Activated gamma-delta T cell (primary cell): ENCODE measurements around the gene UPF2.
"Not testable (repeated sequence)": the region's sequence is repeated elsewhere in the genome, so short reads cannot be mapped to it uniquely, and the experiment has no call there.

ENCODE experiments used
- DNase-seq: peaks from one replicate; lab custom pipeline; 2025; lab: John Stamatoyannopoulos, UW

Gene UPF2

GRCh38 chr10:11907914-11908313 lies 134.7 kb downstream of the UPF2 start:
- no peak for DNase-seq

DNA sequence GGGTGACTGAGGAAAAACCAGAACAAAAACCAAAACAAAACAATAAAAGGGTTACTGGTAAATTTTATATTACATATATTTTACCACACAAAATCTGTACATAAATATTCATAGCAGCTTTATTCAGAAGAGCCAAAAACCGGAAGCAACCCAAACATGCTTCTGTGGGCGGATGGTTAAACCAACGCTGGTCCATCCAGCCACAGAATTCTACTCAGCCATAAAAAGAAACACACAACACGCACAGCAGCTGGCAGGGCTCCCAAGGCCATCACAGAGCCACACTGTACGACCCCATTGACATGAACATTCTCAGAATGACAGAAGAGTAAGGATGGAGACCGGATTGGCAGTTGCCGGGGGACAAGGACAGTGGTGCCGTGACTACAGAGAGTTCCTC lies 135.9 kb downstream of the UPF2 start:
- DNase-seq: no peak

DNA sequence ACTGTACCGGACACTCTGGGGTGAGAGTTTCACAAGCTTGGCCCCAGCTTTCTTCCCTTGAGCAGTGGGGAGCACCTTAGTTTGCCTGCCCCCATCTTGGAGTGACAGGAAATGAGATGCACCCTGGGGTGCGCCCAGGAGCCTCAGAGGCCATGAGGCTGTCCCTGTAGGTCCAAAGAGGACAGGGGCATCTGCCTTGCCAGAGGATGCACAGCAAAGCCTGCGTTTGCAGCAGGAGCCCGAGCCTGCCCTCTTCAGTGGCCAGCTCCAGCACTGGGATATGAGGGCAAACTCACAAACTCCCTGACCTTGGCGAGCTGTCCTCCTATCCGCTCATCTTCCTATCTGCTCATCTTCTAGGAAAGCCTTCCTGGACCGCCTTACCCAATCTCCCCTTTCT lies 140.0 kb downstream of the UPF2 start:
- no peak for DNase-seq

DNA sequence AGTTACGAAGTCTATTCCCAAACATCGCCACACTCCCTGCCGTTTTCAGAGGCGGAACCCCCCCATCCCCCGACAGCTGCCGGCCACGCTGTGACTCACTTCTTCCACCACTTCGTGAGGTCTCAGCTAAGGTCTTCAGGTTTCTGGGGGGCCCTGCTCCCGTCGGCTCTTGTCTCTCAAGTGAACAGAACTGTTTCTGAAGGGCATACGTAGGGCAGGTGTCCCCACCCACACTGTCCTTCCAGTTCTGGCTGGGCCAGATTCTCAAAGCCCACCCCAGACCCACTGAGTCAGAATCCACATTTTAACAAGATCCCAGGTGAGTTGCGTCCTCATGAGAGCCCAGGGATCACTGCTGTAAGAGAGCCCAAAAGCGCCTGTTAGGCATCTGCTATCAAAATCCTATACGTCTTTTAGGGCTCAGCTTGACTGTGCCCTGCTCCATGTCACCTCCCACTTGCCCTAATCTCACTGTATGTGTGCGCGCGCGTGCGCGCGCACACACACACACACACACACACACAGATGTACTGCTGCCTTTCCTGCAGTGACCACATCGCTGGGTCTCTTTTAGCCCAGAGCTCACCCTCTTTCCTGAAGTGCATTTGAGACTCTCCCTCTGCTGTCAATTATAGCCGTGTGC lies 140.7 kb downstream of the UPF2 start:
- DNase-seq: no peak

DNA sequence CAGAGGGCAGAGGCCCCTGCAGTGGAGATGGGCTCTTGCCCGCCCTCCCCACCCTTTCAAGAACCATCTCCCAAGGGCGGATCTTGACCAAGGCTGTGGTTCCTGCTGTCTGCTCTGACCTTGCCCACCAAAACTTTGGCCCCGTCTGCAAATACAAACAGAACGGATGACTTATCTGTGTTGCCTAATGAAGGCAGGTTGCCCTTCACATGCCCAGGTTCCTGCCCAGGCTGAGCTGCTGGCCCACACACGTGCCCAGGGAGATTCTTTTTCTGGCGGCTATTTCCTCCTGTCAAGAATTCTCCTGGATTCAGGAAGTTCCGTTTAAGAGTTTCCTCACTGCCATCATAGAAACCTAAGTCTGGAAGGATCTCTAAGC lies 141.2 kb downstream of the UPF2 start:
- no peak for DNase-seq

GRCh38 chr10:11901036-11901301 lies 141.6 kb downstream of the UPF2 start:
- DNase-seq: no peak

DNA sequence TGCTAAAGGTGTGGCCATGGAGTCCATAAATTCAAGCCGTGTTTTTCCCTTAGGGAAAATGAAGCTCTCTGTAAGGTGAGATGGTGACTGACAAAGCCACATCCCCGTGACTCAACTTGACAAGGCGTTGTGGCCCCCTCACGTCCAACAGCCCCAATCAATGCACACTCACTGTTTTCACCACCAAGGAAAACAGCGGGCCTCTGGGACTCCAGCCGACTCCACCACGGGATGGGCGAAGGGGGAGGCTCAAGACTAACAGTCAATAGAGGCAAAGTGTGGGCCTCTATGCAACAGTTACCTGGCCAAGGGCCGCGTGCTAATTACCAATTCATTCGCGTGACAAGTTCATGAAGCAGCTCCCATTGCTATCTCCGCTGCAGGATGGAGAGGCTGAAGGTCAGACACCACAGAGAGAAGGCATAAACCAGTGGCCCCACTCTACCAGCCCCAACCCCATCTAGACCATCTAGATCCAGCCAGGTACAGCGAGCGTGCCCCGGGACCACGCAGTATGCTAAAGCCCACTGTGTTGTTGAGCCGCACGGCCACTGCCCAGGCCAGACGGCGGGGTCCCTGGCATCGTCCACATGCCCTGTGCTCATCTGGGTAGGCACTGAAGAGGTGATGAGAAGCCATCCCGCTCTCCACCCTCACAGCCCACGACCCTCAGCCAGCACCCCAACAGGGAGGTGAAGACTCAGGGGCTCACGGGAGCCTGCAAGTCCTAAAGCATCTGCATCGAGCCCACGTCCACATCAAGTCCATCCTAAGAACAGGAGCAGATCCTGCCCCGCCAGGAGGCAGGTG lies 143.3 kb downstream of the UPF2 start:
- no peak for DNase-seq

- DNase-seq: no peak
Observed at GRCh38 chr10:11898372-11899066, 144.1 kb downstream of the UPF2 start.

GRCh38 chr10:11898033-11898371 lies 144.6 kb downstream of the UPF2 start:
- DNase-seq: no peak

- no peak for DNase-seq
Observed at GRCh38 chr10:11896549-11897200, 145.9 kb downstream of the UPF2 start.

GRCh38 chr10:11895598-11895997 lies 147.0 kb downstream of the UPF2 start:
- no peak for DNase-seq

- DNase-seq: no peak
Observed at GRCh38 chr10:11895108-11895466, 147.5 kb downstream of the UPF2 start.

- no peak for DNase-seq
Observed at GRCh38 chr10:11894381-11895107, 148.1 kb downstream of the UPF2 start.

DNA sequence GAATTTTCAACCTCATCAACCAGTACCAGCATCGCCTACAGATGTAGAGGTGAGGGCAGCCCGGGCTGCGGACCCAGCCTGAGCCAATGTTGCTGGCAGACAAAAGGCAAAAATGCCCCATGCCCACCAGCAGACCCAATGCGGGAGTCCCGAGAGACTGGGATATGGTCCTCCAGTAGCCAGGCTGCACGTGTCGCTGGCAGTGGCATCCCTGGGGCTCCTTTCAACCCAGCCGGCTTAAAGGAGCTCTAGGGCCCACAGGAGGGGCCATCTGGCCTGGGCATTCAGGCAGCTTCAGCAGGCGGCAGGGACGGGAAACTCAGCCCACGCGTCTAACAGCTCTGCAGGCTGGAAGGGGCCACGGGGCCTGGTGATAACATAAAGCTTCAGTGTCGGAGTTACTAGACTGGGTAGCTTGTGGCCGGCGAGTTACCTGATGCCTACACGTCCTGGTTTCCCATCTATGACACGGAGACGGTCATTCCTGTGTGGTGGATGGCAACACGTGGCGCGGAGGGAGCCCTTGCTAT lies 148.8 kb downstream of the UPF2 start:
- DNase-seq: no peak

- no peak for DNase-seq
Observed at GRCh38 chr10:11891776-11892486, 150.7 kb downstream of the UPF2 start.

- not testable (repeated sequence) for DNase-seq
Observed at GRCh38 chr10:11889263-11889662, 153.3 kb downstream of the UPF2 start.

GRCh38 chr10:11887381-11888227 lies 155.0 kb downstream of the UPF2 start:
- no peak for DNase-seq

DNA sequence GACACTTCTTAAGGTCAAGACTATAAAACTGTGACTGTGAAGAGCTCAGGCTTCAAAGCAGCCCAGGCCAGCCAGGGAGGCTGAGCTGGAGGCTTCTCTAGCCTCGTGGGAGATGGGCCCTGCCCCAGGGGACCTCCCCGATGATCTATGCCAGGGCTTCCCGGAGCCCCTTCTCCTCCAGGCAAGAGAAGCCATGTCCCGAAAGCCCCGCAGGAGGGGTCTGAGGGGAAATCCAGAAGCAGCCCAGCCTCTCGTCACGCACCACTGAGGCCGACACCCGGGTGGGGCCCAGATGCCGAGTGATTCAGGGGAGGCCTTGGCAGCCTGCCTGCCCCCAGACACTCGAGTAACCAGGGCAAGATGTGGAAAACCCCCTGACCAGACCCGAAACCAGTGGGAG lies 155.8 kb downstream of the UPF2 start:
- DNase-seq: no peak

GRCh38 chr10:11886138-11886474 lies 156.5 kb downstream of the UPF2 start:
- DNase-seq: no peak

DNA sequence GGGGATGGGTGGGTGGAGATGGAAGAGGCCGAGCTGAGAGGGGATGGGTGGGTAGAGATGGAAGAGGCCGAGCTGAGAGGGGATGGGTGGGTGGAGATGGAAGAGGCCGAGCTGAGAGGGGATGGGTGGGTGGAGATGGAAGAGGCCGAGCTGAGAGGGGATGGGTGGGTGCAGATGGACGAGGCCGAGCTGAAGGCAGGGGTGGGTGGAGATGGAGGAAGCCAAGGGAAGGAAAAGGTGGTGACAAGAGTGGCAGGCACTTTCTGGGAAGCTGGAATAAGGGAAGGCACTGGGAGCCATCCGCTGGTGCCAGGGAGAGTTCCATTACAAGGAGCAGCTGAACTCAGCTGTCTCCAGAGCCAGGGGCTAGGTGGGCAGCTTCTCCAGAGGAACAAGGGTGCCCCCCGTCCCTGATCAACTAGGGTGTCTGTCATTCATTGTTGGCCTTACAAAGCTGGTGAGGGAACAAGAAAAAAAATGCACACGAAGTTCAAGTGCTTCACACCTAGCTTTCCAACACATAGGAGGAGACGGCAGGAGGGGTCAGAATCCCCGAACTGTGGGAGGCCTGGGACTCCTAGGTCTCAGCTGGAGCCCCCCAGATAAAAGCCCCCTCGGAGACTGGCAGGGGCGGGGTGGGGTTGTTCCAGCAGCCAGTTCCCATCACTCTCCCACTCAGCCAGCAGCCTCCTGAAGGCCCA lies 157.0 kb downstream of the UPF2 start:
- DNase-seq: no peak
